Left renal pelvis (tissue), 4 donors: Measurements from ENCODE around the gene EDIL3. TPM values are rescaled to one million over a fixed set of nuclear protein-coding genes. Genes with fewer than 3 reads are reported as not detected.

Source experiments
- DNase-seq, 4 donors: peaks; one replicate each; pipeline ENCODE4 v3.0.0-alpha.2; 2013; ENCODE audit warnings: low read depth in 4 of 4, low spot score in 3 of 4
- polyA plus RNA-seq, 4 donors: library from polyadenylated mRNA; unstranded; fragments of 120-200 nt; gene quantifications; one replicate each; pipeline ENCODE4 v1.2.1, GENCODE V29; 2013; ENCODE audit not compliant: insufficient read length in 4 of 4

Gene EDIL3
- polyA plus RNA-seq, 4 donors, result 19.0 to 65.3 (median 54.6) TPM

GRCh38 chr5:83983852-83984251 lies 400.8 kb downstream of the EDIL3 start:
- DNase-seq, result no peak

- no peak for DNase-seq
Measured at GRCh38 chr5:83973925-83974815, 410.5 kb downstream of the EDIL3 start.

DNA sequence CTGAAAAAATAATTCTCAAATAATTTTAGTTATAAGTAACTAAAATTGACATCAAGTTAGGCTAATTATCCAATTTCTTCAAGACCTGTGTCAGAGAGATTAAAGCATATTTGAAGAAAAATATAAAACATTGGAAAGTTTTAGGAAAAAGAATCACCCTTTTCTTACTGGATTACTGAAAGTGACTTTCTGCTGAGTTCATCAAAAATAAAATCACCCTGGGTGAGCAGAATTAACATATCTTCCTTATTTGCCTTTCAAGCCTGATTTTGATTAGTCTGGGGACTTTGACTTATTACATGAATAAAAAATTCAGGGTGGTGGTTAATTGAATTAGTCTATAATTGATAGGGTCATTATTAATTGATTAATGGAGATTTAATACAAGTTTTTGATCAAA lies 411.8 kb downstream of the EDIL3 start:
- no peak for DNase-seq

DNA sequence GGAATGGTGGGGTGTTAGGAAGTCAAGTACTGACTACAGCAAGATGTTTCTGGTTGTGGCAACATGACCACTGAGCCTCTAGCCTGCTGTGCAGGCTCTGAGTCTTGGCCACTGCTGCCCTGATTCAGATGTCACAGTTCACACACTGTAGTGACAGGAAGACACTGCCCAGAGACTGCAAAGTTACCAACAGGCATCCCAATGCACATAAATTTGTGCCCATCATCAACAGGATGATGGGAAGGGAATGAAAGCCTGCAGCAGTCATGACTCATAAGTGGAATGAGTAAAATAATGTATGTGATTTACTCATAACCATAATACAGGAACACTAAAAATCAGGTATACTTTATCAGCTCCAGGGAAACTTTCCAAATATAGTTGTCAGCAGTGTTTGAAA lies 412.4 kb downstream of the EDIL3 start:
- no peak for DNase-seq

DNA sequence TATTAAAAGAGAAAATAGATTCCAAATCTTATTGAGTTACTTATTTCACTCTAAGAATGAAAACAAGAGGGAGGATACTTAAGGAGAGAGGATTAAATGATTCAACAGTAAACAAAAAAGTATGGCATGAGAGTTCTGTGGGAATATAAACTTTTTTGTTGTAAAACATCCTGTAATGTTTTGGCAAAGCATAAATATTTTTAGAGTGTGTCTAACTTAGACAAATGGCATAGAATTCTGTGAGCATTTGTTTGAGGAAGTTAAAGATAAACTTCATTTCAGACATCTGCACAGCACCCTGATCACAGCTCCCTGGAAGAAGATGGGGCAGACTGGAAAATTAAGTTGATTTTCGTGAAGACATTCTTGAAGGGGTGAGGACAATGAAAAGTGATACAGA lies 417.3 kb downstream of the EDIL3 start:
- DNase-seq, result no peak

GRCh38 chr5:83965441-83965840 lies 419.2 kb downstream of the EDIL3 start:
- DNase-seq, result no peak

GRCh38 chr5:83964271-83964670 lies 420.4 kb downstream of the EDIL3 start:
- DNase-seq, result no peak

DNA sequence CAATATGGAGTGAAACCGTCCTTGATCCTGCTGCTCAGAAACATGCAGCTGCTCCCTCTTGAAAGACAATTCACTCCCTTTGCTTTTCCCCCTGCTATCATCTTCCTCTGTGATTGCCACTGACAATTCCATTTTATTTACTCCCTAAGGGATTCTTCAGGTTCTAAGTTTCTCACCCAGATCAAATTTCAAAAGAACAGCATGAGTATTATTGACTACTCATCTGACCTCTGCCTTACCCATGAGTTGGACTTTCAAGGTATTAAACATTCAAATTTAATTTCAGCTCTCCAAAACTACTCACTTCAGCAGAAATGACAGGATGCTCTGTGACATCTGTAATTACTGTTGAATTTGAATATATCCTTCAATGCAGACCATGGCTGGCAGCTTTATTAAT lies 427.5 kb downstream of the EDIL3 start:
- DNase-seq, result no peak

DNA sequence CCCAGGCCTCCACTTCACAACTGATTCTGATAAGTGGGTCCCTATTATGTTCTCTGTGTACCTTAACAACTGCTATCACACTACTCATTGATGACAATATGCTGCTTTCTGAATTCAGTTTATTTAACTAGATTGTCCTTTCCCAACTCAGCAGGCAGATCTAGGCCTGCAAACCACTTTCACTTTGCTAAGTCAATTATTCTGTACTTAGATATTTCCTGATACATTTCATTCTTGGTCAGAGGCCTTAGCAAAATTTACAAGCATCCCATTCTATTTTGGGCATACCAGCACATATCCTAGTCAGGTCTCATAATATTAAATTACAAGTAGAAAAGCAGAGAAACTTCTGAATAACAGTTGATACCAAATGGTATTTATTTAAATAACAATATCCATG lies 428.3 kb downstream of the EDIL3 start:
- DNase-seq, result no peak

GRCh38 chr5:83955916-83956315 lies 428.8 kb downstream of the EDIL3 start:
- DNase-seq, result no peak

DNA sequence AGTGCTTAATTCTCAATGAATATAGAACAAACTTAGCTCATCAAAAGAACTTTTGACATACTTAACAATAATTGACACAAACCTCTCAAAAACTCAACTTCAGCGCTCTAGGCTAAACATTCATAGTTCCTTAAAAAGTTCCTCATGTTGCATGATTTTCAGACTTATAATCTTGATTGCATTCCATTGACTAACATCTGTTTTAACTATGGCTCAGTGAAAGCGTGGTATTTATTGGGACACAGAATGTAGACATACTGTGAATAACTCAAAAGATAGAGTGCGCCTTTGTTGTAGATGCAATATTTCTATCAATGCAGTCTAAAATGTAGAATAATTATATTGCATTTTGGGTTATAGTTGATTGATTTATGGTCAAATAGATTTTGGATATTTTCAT lies 436.9 kb downstream of the EDIL3 start:
- no peak for DNase-seq

GRCh38 chr5:83946516-83946915 lies 438.2 kb downstream of the EDIL3 start:
- DNase-seq, result no peak

- no peak for DNase-seq
Measured at GRCh38 chr5:83942155-83942554, 442.5 kb downstream of the EDIL3 start.

- DNase-seq, result no peak
Measured at GRCh38 chr5:83937837-83938236, 446.8 kb downstream of the EDIL3 start.

- DNase-seq, result no peak
Measured at GRCh38 chr5:83931969-83932368, 452.7 kb downstream of the EDIL3 start.

- DNase-seq, result peak in 3 of 4 donors; percentile 8 to 37 (median 27)
Measured at GRCh38 chr5:83927140-83927733, 457.4 kb downstream of the EDIL3 start.

DNA sequence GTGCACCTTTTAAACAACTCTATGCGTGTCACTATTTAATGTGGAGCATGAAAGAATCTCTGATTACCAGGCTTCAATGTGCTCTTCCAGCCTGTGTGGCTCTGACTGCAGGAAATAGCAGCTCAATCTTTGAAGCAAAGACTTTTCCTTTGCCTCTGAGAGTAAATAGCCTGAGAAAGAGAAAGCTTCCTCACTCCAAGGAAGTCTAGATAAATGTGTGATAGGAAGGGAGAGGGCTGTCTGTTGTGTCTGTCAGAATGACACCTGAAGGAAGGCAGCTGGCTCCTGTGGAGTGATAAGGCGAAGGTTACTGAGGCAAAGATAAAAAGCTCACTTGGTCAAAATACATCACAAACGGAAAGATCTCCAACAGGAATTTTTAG lies 458.7 kb downstream of the EDIL3 start:
- peak in 2 of 4 donors; percentile 3 to 18 for DNase-seq

DNA sequence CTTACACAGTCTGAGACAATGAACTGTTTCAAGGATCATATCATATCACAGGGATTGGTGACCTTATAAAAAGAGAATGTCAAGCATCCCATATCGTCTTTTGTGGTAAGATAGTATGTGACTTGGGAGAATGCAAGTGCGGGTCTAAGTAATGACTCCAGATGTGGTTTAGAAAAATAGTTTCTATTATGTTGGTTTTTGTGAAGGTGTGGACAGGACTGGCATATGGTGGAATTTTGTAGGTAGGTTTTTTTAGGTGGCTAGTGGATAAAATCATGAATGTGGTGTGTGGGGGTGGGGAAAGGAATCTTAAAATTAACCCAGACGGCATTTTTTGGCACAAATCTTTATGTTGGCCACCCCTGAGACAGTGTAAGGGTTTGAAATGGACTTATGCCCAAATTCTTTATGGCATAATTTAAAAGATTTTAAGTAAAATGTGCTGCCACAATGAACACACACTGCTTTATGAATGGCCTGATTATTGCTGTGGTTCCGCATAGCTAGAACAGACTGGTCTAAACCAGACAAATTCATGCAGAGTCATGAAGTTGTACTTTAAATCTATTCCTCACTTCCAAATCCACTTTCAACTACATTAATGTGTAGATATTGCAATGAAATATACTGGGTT lies 459.2 kb downstream of the EDIL3 start:
- no peak for DNase-seq

DNA sequence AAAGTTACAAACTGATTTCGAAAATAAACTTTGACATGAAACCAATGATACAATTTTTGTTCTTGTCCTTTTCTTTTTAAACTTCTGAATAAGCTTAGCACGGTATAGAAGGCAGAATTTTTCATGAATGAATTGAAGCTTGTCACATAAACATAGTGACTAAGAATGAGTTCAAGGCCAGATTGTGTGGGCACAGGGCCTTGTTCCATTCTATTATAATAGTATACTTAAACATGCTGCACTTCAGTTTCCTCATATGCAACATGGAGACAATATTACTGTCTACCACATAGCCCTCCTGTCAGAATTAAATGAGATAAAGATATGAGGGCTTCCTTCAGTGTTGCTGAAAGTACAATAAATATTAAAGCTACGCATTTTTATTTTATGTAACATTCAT lies 459.8 kb downstream of the EDIL3 start:
- DNase-seq, result no peak

GRCh38 chr5:83924171-83924570 lies 460.5 kb downstream of the EDIL3 start:
- no peak for DNase-seq

DNA sequence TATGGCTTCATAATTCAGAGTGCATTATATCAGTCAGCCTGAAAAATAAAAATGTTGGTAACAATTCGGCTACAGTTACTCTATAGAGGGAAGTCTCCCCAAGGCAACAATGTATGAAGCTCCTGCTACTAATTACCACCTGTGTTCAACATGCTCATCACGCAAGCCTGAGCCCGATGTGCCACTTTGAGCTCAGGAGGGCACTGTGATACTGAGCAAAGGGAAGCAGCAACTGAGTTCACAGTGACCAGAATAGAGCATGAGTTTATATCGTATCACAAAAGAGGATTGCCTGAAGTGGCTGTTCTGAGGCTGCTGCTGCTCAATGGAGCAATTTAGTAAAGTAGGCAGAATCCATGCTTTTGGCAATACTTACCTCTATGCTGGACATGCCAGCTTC lies 462.0 kb downstream of the EDIL3 start:
- no peak for DNase-seq

- DNase-seq, result no peak
Measured at GRCh38 chr5:83921666-83922193, 462.9 kb downstream of the EDIL3 start.
